ENCODE data around the gene ZNF366. TPM values are rescaled to one million over a fixed set of nuclear protein-coding genes. Genes with fewer than 3 reads are reported as not detected.

Gene ZNF366
- total RNA-seq, 1 donor from 2014 or later: not detected

DNA sequence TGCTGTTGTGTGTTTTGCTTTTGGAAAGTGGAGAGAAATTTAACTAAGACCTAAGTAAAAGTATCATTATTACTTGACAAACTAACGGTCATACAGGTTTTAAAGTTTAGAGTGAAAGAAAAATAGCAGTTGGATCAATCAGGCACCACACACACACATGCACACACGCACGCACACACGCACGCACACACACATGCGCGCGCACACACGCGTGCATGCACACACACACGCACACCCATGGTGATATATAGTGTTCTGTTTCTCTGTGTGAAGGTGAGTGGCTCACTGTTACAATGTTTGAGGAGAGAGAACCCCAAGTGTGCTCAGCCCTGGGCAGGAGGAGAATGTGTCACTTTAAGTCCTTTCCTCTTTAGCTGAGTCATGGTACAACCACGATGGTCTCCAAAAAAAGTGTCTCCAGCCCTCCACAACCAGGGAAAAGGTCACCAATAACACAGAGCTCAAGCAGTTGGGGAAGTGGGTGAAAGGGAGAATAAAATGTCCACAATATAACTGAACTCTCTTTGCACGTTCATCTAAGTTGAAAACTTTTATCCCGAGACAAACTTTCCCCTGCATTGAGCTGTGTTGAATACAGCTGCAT is 3.2 kb downstream of the ZNF366 start:
- no peak for DNase-seq (ENCODE audit: extremely low spot score, unreplicated experiment)
- peaks cover 35% of the 10 kb centered on the region for H3K4me1 Mint-ChIP-seq (ENCODE audit: unreplicated experiment)
- H3K9me3 Mint-ChIP-seq (ENCODE audit: unreplicated experiment): peaks cover 3% of the 10 kb centered on the region
- peak overlapping the region; percentile 60 for H3K27ac Mint-ChIP-seq (ENCODE audit: unreplicated experiment)
- TF ChIP-seq, protein P1, sequence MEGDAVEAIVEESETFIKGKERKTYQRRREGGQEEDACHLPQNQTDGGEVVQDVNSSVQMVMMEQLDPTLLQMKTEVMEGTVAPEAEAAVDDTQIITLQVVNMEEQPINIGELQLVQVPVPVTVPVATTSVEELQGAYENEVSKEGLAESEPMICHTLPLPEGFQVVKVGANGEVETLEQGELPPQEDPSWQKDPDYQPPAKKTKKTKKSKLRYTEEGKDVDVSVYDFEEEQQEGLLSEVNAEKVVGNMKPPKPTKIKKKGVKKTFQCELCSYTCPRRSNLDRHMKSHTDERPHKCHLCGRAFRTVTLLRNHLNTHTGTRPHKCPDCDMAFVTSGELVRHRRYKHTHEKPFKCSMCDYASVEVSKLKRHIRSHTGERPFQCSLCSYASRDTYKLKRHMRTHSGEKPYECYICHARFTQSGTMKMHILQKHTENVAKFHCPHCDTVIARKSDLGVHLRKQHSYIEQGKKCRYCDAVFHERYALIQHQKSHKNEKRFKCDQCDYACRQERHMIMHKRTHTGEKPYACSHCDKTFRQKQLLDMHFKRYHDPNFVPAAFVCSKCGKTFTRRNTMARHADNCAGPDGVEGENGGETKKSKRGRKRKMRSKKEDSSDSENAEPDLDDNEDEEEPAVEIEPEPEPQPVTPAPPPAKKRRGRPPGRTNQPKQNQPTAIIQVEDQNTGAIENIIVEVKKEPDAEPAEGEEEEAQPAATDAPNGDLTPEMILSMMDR (IDR thresholded peaks at IDR 0.05): no peak
- no peaks in the 10 kb centered on the region for H3K27me3 Mint-ChIP-seq (ENCODE audit: unreplicated experiment)
- no peaks in the 10 kb centered on the region for H3K36me3 Mint-ChIP-seq (ENCODE audit: unreplicated experiment)
- H3K4me3 Mint-ChIP-seq (ENCODE audit: unreplicated experiment): no peak overlapping the region

DNA sequence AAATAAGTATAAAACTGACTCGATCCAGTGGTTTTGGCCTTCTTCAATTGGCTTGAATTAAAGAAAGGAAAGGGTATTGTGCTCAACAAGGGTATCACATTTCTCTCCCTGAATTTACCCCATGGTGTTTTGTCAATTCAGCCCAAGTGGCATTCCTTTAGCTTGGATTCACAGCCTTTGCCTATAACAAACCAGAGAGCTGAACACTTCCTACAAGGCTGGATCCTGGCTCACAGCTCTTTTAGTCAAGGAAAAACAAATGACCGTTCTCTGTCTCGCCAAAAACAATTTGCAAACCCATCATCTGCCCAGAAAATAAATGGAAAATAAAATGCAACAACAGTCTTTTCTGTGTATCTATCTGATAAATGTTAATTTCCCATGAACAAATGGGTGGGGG is 5.7 kb downstream of the ZNF366 start:
- Mint-ChIP-seq H3K4me1 (ENCODE audit: unreplicated experiment) (peaks cover 26% of the 10 kb centered on the region), H3K36me3 (ENCODE audit: unreplicated experiment) (no peaks in the 10 kb centered on the region), H3K4me3 (ENCODE audit: unreplicated experiment) (no peak overlapping the region), H3K27me3 (ENCODE audit: unreplicated experiment) (no peaks in the 10 kb centered on the region), H3K9me3 (ENCODE audit: unreplicated experiment) (peaks cover 2% of the 10 kb centered on the region), H3K27ac (ENCODE audit: unreplicated experiment) (no peak overlapping the region)
- no peak for DNase-seq (ENCODE audit: extremely low spot score, unreplicated experiment)
- TF ChIP-seq, protein P1 (IDR thresholded peaks at IDR 0.05): no peak

DNA sequence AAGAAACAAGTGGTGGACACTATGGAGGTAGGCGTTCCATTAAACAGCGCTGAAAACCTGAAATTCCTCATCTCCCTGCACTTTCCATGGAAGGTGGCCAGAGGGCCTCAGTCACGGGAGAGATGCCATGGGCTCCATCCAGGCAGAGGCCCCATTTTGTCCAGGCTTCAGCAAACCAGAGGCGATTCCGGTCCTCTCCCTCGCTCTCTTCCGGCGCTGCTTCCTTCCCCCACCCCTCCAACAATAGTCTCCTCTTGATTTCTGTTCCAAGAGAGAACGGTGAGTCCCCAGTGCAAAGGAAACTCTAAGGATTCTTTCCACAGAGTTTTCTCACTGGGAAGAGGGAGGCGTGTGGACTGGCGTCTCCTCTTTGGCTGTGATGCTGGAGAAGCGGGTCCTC is 7.5 kb downstream of the ZNF366 start:
- TF ChIP-seq, protein P1 (IDR thresholded peaks at IDR 0.05): no peak

DNA sequence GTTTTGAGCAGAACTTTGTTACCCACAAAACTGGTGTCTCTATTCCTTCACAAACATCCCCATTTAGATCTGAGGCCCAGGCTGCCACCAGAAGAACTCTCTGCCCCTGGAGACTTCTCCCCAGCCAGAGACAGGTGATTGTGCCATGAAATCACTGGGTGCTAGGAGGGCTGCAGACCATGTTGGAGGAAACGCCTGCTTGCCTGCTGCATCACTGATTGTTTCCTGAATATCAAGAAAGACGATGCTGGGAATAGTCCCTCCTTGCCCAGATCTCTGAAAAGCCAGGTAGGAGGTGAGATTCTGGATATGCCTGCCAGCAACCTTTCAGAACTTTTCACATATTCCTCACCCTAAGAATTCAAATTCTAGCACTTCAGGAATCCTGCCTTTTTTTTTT is 8.1 kb downstream of the ZNF366 start:
- H3K4me1 Mint-ChIP-seq (ENCODE audit: unreplicated experiment): peaks cover 15% of the 10 kb centered on the region
- no peak for DNase-seq (ENCODE audit: extremely low spot score, unreplicated experiment)
- no peak overlapping the region for H3K4me3 Mint-ChIP-seq (ENCODE audit: unreplicated experiment)
- no peaks in the 10 kb centered on the region for H3K36me3 Mint-ChIP-seq (ENCODE audit: unreplicated experiment)
- H3K27me3 Mint-ChIP-seq (ENCODE audit: unreplicated experiment): no peaks in the 10 kb centered on the region
- no peak overlapping the region for H3K27ac Mint-ChIP-seq (ENCODE audit: unreplicated experiment)
- no peaks in the 10 kb centered on the region for H3K9me3 Mint-ChIP-seq (ENCODE audit: unreplicated experiment)
- TF ChIP-seq, protein P1 (IDR thresholded peaks at IDR 0.05): no peak

More for the DNA sequence above, 7.5 kb downstream of the ZNF366 start:
- no peaks in the 10 kb centered on the region for H3K36me3 Mint-ChIP-seq (ENCODE audit: unreplicated experiment)
- H3K27me3 Mint-ChIP-seq (ENCODE audit: unreplicated experiment): no peaks in the 10 kb centered on the region
- no peak overlapping the region for H3K27ac Mint-ChIP-seq (ENCODE audit: unreplicated experiment)
- no peak for DNase-seq (ENCODE audit: extremely low spot score, unreplicated experiment)
- peaks cover 21% of the 10 kb centered on the region for H3K4me1 Mint-ChIP-seq (ENCODE audit: unreplicated experiment)
- H3K4me3 Mint-ChIP-seq (ENCODE audit: unreplicated experiment): no peak overlapping the region
- H3K9me3 Mint-ChIP-seq (ENCODE audit: unreplicated experiment): no peaks in the 10 kb centered on the region

DNA sequence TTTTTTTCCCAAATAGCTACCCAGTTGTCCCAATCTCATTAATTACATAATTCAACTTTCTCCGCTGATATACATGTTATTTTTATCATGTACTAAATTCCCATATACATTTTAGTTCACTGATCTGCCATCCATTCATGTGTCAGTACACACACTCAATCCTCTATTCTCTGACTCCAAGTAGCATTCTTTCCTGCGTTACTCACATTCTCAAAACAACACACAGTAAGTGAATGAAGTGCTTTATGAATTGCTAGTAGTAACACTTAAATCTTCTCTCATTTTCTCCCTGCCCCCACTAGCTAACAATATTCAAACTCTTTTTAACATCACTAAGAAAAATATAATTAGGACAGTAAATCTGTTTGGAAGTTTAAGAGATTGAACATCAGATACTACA is 8.9 kb downstream of the ZNF366 start:
- no peak overlapping the region for H3K27ac Mint-ChIP-seq (ENCODE audit: unreplicated experiment)

More for the DNA sequence above, 8.9 kb downstream of the ZNF366 start:
- DNase-seq (ENCODE audit: extremely low spot score, unreplicated experiment): no peak
- no peak overlapping the region for H3K4me3 Mint-ChIP-seq (ENCODE audit: unreplicated experiment)
- no peaks in the 10 kb centered on the region for H3K27me3 Mint-ChIP-seq (ENCODE audit: unreplicated experiment)
- H3K9me3 Mint-ChIP-seq (ENCODE audit: unreplicated experiment): no peaks in the 10 kb centered on the region
- TF ChIP-seq, protein P1 (IDR thresholded peaks at IDR 0.05): no peak
- H3K36me3 Mint-ChIP-seq (ENCODE audit: unreplicated experiment): no peaks in the 10 kb centered on the region
- H3K4me1 Mint-ChIP-seq (ENCODE audit: unreplicated experiment): peaks cover 9% of the 10 kb centered on the region

Data from osteocyte (in vitro differentiated cells).